ENCODE results near the gene JADE1. TPM values are rescaled to one million over a fixed set of nuclear protein-coding genes. Genes with fewer than 3 reads are reported as not detected.
A peak's percentile ranks its signal among the peaks of the same experiment; 100 is the strongest.

JADE1 gene
- total RNA-seq, 4 donors from 2014 or later: 7.8 to 15.9 (median 13.9) TPM

DNA sequence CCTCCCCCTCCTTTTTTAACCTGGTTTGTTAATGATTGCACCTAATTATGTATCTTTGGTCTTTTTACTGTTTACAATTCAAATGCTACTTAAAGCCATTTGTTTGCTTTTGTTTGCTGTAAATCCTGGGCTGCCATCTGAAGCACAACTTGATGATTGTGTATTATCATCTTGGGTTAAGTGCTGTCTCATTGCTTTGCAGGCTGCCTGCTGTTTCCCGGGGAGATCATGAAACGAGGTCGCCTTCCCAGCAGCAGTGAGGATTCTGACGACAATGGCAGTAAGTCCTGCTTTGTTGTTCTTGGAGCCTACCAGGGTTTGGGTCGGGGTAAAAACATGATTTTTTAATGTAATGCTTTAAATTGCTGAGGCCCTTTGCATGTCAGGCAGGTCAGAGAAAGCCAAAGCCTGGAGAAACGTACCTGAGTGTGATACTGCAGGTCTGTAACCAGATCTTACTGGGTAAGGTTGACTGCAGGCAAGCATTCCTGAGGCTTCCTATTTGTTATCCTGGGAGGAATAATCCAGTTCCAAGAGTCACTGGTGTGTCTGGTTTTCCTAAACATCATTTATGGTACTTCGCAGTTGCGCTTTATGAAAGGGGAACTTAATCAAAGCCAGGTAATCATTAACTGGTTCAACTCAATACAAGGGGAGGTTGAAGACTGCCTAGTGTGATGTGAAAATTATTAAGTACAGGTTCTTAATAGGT, 22.2 kb downstream of the JADE1 start:
- intact Hi-C loops (cut with DNase I; ENCODE audit: low total_unique reads): no loop called here
- Histone ChIP-seq H3K4me3 (no peak overlapping the region), H3K36me3 (no peaks in the 10 kb centered on the region), H3K27me3 (no peaks in the 10 kb centered on the region), H3K9me3 (no peaks in the 10 kb centered on the region), H3K27ac (peak overlapping the region in 2 of 4 donors; percentile 17 to 50), H3K4me1 (peaks cover 15 to 44% (median 23%) of the 10 kb centered on the region in 4 donors)
- in situ Hi-C loops (cut with MboI; ENCODE audit: low pct_ligation_motif_present in 1 of 4, low pct_unique_long_range_greater_than_20kb in 1 of 4, low sequenced_read_pairs in 3 of 4): no loop called here
- TF ChIP-seq, protein P1, sequence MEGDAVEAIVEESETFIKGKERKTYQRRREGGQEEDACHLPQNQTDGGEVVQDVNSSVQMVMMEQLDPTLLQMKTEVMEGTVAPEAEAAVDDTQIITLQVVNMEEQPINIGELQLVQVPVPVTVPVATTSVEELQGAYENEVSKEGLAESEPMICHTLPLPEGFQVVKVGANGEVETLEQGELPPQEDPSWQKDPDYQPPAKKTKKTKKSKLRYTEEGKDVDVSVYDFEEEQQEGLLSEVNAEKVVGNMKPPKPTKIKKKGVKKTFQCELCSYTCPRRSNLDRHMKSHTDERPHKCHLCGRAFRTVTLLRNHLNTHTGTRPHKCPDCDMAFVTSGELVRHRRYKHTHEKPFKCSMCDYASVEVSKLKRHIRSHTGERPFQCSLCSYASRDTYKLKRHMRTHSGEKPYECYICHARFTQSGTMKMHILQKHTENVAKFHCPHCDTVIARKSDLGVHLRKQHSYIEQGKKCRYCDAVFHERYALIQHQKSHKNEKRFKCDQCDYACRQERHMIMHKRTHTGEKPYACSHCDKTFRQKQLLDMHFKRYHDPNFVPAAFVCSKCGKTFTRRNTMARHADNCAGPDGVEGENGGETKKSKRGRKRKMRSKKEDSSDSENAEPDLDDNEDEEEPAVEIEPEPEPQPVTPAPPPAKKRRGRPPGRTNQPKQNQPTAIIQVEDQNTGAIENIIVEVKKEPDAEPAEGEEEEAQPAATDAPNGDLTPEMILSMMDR (IDR thresholded peaks at IDR 0.05): no peak
- TF ChIP-seq EP300 (IDR thresholded peaks at IDR 0.05; ENCODE audit: low read depth): no peak
- no peak for TF ChIP-seq POLR2A (IDR thresholded peaks at IDR 0.05)
- TF ChIP-seq POLR2AphosphoS5 (IDR thresholded peaks at IDR 0.05): no peak
- DNase-seq: no peak
- WGBS, 2 donors (ENCODE audit: low coverage in 1 of 2): 44 to 80% methylated on average over 2 to 8 of the region's 8 CpGs

DNA sequence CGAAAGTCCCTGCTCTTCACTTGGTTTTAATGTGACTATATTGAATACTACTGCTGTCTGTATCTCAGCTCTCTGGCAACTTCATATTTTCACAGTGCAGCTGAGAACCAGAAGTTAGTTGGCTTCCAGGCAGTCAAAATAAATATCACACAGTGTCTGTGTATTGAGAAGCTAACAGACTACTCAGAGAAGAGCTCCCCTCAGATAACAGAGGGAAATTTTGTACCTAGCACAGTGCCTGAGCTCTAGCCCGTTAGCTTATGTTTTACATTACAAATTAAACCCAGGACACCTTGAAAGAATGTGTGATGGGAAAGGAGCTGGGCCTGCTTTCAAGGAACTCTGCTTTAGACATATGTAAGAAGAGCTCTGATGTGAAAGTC, 22.7 kb downstream of the JADE1 start:
- WGBS, 2 donors (ENCODE audit: low coverage in 1 of 2): 61 to 84% methylated on average over 2 of the region's 2 CpGs
- Histone ChIP-seq H3K4me3 (no peak overlapping the region), H3K36me3 (no peaks in the 10 kb centered on the region), H3K4me1 (peaks cover 13 to 38% (median 22%) of the 10 kb centered on the region in 4 donors), H3K9me3 (no peaks in the 10 kb centered on the region), H3K27me3 (no peaks in the 10 kb centered on the region), H3K27ac (no peak overlapping the region)
- in situ Hi-C loops (cut with MboI; ENCODE audit: low pct_ligation_motif_present in 1 of 4, low pct_unique_long_range_greater_than_20kb in 1 of 4, low sequenced_read_pairs in 3 of 4): no loop called here
- intact Hi-C loops (cut with DNase I; ENCODE audit: low total_unique reads): no loop called here
- DNase-seq: no peak
- TF ChIP-seq EP300 (IDR thresholded peaks at IDR 0.05; ENCODE audit: low read depth) (no peak), POLR2A (IDR thresholded peaks at IDR 0.05) (no peak), POLR2AphosphoS5 (IDR thresholded peaks at IDR 0.05) (no peak)
- TF ChIP-seq, protein P1 (IDR thresholded peaks at IDR 0.05): no peak

DNA sequence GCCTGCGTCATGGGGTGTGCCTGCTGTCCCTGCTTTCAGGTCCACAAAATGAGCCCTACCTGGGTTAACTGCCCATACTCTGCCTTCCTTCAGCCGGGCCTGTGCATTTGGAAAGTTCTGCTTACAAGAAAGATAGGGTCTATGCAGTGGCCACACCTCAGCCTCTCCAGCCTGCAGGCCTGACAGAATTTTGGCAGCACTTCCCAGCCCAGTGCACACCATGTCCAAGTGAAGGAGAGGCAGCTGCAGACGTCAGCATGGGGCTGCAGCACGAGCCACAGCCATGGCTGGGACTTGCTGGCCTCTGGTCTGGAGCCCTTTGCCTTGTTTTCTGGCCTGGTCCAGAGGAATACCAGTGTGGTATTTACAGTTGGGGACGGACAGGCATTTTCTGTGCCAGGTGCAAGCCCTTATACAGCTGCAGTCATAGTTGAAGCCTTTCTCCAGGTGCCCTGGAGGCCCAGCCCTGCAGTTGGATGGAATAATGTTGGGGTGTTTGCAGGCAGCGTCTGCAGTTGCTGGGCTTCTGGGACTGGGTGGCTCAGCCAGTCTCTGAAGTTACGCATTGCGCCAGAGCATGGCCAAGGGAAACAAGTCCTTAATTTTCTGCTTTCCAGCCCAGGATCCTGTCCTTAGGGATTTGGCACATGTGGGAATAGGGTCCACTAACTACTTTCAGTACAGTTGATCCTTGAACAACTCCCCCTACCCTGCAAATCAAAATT, 26.2 kb downstream of the JADE1 start:
- no peaks in the 10 kb centered on the region for H3K9me3 ChIP-seq
- DNase-seq: peak; percentile 23
- peak overlapping the region in 2 of 4 donors; percentile 15 to 27 for H3K27ac ChIP-seq

GRCh38 chr4:128837198-128837597, 27.7 kb downstream of the JADE1 start:
- WGBS, 2 donors (ENCODE audit: low coverage in 1 of 2): 94 to 100% methylated on average over 2 of the region's 2 CpGs
- Histone ChIP-seq H3K36me3 (no peaks in the 10 kb centered on the region), H3K4me3 (no peak overlapping the region), H3K9me3 (no peaks in the 10 kb centered on the region), H3K27me3 (no peaks in the 10 kb centered on the region), H3K4me1 (peaks cover 0 to 16% (median 3%) of the 10 kb centered on the region in 4 donors), H3K27ac (no peak overlapping the region)
- in situ Hi-C loops (cut with MboI; ENCODE audit: low pct_ligation_motif_present in 1 of 4, low pct_unique_long_range_greater_than_20kb in 1 of 4, low sequenced_read_pairs in 3 of 4): no loop called here
- DNase-seq: no peak
- intact Hi-C loops (cut with DNase I; ENCODE audit: low total_unique reads): no loop called here
- TF ChIP-seq, protein P1 (IDR thresholded peaks at IDR 0.05): no peak
- no peak for TF ChIP-seq POLR2AphosphoS5 (IDR thresholded peaks at IDR 0.05)
- TF ChIP-seq EP300 (IDR thresholded peaks at IDR 0.05; ENCODE audit: low read depth): no peak
- no peak for TF ChIP-seq POLR2A (IDR thresholded peaks at IDR 0.05)

More for the DNA sequence above, 26.2 kb downstream of the JADE1 start:
- in situ Hi-C loops (cut with MboI; ENCODE audit: low pct_ligation_motif_present in 1 of 4, low pct_unique_long_range_greater_than_20kb in 1 of 4, low sequenced_read_pairs in 3 of 4): no loop called here
- H3K4me1 ChIP-seq: peaks cover 12 to 32% (median 17%) of the 10 kb centered on the region in 4 donors
- intact Hi-C loops (cut with DNase I; ENCODE audit: low total_unique reads): no loop called here
- H3K4me3 ChIP-seq: no peak overlapping the region
- 67% methylated on average over 8 of the region's 8 CpGs; no CpG with 5 or more reads in 1 of the 2 donors for WGBS, 2 donors (ENCODE audit: low coverage in 1 of 2)
- no peaks in the 10 kb centered on the region for H3K36me3 ChIP-seq
- TF ChIP-seq POLR2A (IDR thresholded peaks at IDR 0.05) (no peak), EP300 (IDR thresholded peaks at IDR 0.05; ENCODE audit: low read depth) (no peak)
- H3K27me3 ChIP-seq: no peaks in the 10 kb centered on the region
